NCI-H748 (cell line): ENCODE measurements around the gene MAP3K5.
"Not testable (repeated sequence)": the region's sequence is repeated elsewhere in the genome, so short reads cannot be mapped to it uniquely, and the experiment has no call there.

Source experiments
- DNase-seq: peaks from one replicate; lab custom pipeline; 2025; ENCODE audit not compliant: unreplicated experiment; lab: John Stamatoyannopoulos, UW

The MAP3K5 gene

DNA sequence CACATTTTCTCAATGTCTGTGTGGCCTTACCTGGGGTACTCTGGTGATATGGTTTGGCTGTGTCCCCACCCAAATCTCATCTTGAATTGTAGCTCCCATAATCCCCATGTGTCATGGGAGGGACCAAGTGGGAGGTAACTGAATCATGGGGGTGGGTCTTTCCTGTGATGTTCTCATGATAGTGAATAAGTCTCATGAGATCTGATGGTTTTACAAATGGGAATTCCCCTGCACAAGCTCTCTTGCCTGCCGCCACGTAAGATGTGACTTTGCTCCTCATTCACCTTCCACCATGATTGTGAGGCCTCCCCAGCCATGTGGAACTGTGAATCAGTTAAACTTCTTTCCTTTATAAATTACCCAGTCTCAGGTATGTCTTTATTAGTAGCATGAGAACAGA, 201.4 kb downstream of the MAP3K5 start:
- not testable (repeated sequence) for DNase-seq

DNA sequence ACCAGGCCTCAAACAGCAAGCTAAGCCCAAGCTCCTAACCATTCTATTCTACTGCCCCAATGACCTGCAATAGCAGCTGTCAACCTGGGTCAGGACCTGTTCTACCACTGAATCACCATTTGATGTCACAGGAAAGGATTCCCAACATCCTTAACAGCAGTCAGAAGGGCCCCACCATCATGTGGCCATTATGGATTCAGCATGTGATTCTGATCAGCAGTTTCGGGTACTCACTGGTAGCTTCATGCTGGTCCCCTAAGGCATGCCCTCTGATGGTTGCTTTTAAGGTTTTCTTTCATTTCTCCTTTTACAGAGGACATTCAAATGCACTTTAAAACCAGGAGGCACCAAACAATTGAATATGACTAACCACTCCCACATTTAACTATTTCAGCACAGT, 204.8 kb downstream of the MAP3K5 start:
- no peak for DNase-seq

DNA sequence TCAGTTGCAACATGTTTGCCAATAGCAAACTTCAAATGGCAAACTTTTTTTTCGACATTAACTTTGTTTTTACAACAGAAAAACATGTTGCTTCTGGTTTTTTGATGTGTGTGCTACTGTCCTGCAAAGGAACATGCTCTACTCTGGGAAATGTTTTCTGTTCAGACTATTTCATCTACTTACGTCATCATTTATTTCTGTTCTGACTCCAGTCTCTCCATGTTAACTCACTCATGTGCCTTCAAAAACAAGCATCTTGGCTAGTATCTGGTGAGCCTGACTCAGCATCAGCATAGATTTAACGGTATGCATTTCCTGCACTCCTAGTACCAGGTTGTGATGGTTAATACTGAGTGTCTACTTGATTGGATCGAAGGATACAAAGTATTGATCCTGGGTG, 206.0 kb downstream of the MAP3K5 start:
- DNase-seq, result no peak

DNA sequence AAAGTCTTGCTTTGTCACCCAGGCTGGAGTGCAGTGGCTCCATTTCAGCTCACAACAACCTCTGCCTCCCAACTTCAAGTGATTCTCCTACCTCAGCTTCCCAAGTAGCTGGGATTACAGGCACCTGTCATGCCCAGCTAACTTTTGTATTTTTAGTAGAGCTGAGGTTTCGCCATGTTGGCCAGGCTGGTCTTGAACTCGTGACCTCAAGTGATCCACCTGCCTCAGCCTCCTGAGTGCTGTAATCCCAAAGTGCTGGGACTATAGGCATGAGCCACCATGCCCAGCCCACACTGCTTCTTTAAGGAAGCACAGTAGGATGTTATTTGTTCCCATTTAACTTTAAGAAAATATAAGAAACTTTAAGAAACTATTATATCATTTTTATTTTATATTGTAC, 206.8 kb downstream of the MAP3K5 start:
- not testable (repeated sequence) for DNase-seq

DNA sequence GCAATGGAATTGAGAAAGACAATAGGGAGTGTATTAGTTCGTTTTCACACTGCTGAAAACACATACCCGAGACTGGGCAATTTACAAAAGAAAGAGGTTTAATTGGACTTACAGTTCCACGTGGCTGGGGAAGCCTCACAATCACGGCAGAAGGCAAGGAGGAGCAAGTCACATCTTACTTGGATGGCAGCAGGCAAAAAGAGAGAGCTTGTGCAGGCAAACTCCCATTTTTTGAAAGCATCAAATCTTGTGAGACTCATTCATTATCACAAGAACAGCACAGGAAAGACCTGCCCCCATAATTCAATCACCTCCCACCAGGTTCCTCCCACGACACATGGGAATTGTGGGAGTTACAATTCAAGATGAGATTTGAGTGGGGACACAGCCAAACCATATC, 208.0 kb downstream of the MAP3K5 start:
- not testable (repeated sequence) for DNase-seq

DNA sequence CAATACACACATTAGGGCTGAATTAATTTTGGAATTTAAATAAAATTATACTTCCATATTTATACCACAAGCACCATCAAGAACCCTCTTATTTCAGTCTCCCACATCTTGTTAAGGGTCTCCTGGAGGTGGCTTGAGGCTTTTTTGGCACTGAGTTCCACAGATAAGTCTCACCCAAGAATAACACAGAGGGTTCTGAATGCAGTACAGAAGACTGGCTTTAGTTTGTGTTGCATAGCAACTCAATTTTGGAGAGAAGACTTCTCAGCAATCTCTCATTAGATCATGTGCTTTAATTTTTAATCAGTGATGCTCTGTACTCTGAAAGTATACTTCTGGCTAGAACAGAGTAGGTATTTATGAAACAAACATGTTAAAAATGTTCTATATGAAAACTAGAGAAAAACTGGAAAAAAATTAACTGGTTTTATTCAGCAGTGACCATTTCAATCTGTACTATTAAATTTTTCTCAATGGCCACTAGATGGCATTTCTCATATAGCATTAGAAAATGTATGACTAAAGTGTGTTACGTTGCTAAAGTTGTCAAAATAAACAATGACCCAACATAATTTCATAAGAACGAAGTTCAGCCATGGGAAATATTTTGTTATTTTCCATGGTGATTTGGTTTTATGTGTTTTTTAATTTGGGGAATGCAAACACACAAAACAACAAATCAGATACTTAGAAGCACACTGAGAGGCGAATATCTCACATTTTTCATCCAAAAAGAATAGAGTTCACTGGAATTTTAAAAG, 209.4 kb downstream of the MAP3K5 start:
- peak; percentile 45 for DNase-seq

DNA sequence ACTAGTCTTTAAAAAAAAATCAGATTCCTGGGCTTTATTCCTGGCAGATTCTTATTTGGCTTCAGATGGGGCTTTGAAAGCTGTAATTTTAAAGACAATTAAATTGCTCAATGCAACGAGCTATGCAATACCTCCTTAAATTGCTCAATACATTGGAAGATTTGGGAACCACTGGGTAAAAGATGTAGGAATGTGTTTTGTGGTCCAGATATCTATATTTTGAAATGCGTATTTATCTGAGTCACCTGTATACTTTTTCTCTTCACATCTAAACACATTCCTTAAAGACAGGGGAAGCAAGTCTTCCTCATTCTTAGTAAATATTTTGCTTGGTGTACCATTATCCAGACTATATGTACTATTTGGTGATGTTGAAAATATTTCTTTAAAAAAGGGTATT, 212.5 kb downstream of the MAP3K5 start:
- no peak for DNase-seq

DNA sequence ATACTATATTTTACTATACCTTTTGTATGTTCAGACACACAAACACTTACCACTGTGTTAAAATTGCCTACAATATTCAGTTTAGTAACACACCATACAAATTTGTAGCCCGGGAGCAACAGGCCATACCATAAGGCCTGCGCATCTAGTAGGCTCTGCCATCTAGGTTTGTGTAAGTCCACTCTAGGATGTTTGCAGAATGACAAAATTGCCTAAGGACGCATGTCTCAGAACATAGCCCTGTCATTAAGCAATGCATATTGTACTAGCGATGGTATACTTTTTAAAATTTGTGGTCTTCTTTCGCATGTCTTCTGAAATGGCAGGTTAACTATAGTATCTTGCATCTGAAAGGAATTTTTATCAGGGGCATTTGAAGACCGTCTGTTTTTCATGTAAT, 215.5 kb downstream of the MAP3K5 start:
- DNase-seq, result no peak

DNA sequence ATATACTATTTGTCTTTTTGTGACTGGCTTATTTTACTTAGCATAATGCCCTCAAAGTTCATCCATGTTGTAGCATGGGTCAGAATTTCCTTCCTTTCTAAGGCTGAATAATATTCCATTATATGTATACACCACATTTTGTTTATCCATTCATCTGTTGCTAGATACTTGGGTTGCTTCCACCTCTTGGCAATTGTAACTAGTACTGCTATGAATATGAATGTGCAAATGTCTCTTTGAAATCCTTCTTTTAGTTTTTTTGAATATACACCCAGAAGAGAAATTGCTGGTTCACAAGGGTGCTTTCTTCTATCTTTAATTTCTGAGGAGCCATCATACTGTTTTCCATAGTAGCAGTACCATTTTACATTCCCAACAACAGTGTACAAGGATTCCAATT, 220.8 kb downstream of the MAP3K5 start:
- DNase-seq, result no peak

DNA sequence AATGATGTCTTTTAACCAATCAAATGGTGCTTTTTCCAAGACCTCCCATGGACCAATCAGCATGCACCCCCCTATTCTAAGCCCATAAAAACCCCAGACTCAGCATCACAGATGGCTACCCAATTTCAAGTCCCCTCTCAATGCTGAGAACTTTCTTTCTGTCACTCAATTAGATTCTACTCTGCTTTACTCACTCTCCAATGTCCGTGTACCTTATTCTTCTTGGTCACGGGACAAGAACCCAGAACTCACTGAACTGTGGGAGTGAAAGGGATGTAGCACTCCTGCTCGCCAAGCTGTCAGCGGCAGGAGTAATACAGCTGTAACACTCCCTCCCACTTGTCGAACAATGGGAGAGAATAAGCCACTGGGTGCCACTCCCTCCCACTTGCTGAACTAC, 221.2 kb downstream of the MAP3K5 start:
- DNase-seq, result no peak

DNA sequence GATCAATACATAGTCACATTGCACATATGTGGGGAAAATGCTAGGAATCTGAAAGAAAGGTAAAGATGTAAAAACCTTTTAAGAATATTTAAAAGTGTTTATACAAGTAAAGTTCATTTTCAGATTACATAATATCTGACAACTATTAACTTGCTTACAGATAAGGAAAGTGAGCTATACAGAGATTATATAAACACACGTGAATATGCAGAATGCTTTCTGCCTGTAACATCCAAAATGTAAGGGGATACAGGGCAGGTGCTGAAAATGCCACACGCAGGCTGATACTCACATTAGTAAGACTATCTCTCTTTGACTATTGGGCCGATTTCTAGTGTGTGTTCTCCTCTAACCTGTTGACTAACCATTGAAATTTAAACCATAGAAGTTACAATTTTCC, 224.1 kb downstream of the MAP3K5 start:
- no peak for DNase-seq

DNA sequence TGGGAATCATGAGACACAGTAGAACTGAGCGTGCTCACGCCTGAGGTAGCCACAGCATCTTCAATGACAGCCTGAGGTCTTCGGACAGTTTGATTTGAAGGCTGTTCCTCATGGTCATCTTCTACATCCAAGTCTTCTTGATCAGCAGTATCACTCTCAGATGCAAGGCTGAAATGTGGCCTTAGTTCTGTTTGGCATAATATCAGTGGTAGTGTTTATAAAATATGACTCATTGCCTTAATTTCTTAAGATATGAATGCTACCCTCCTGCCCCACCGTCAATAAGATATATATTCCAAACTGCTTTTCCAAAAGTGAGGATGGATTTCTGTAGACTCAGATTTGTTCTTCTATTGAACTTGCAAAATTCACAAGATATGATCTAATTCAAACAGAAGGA, 224.6 kb downstream of the MAP3K5 start:
- DNase-seq, result no peak

DNA sequence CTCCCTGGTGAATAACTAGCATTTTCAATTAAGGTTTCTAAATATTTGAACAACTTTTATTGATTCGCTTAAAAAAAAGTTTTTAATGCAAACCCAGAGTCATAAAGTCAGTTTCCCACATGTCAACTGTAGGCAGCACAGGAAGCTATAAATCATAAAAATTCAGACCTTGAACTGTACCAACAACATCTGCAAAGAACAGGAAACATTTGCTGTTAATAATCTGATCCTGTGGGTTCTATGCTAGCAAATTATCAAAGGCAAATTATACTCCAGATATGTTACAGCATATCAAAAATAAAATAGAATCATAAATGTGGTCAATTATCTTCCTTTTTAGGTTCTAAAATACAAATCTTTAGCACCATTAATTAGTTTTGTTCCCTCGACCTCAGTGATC, 225.4 kb downstream of the MAP3K5 start:
- no peak for DNase-seq

DNA sequence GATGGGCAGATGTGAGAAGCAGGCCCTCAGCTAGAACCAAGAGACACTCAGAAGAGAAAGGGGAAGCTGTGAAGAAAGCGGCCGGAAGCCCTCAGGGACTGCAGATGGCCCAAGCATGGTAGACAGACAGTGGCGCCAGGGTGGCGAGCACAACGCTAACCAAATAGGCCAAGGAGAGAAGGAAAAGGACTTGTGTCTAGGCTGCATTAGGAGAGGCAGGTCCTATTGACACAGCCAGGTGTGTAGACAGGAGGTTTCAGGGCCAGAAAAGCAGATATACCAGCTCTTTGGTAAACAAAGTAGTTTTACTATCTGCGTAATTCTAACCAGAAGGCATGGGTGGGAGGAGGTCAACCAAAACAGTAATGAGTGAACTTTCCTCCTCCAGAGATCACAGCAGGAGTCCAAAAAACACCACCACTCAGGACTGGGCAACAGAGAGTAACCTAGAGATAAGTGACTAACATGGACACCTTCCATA, 226.2 kb downstream of the MAP3K5 start:
- peak; percentile 22 for DNase-seq

DNA sequence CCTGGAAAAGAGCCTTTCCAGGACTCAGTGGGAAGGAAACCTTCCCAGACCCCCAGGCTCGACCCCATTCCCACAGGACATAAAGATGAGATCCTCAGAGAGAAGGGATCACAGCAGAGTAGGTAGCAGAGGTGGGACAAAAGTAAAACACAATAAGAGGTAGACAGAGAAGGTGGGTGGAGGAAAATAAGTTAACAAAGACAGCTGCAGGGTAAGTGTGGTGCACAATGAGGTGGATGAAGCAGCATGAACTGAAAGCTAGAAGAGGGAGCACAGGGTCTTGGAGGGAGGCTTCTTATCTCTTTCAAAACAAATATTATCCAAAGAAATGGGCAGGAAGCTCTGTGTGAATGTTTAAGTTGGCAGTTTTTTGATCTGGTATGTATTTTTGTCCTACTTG, 228.1 kb downstream of the MAP3K5 start:
- DNase-seq, result no peak

DNA sequence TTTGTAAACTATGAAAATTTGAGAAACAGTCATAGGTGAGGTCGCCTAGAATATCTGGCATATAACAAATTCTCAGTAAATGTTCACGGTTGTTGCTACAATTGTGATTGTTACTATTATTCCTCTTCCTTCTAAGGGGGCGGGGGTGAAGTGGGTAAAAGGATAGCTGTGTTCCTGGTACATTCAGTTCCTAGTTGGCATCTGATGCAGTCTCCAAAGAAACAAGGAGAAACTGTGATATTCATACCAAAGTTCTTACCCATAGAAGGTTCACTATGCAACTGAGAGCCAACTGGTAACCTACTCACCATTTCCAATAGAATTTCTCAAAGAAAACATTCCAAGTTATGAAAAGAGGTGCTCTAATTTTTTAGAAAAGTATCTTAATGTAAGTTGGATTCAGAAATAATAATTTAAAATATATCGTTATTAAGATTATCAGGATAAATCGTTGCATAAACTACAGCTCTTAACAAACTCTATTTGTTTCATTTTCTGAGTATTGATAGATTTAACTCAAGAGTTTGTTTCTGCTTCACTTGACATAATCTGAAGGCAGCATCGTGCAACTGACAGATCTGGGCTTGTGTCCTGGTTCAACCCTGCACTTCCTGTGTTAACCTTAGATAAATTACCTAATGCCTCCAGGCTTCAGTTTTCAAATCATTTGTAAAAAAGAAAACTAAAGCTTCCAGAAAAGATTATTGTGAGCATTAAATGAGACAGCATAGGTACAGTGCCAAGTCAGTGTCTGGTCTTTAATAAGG, 228.7 kb downstream of the MAP3K5 start:
- DNase-seq, result no peak

DNA sequence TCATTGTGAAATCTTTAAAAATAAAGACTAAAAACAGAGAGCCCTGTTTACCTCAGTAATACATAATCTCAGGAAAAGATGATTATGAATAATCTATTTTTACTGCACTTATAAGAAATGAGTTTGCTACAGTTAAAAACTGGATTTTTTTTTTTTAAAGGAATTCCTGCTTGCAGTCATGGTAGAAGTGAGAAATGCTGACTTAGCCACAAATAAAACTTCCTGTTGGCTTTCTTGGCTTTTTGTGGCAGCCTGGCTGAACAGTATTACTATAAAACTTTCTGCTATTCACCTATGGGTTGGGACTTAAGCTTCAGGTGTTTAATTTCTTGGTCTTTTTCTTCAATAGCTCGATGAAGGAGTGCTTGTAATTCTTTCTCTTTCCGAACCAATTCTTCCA, 230.1 kb downstream of the MAP3K5 start:
- DNase-seq, result no peak

DNA sequence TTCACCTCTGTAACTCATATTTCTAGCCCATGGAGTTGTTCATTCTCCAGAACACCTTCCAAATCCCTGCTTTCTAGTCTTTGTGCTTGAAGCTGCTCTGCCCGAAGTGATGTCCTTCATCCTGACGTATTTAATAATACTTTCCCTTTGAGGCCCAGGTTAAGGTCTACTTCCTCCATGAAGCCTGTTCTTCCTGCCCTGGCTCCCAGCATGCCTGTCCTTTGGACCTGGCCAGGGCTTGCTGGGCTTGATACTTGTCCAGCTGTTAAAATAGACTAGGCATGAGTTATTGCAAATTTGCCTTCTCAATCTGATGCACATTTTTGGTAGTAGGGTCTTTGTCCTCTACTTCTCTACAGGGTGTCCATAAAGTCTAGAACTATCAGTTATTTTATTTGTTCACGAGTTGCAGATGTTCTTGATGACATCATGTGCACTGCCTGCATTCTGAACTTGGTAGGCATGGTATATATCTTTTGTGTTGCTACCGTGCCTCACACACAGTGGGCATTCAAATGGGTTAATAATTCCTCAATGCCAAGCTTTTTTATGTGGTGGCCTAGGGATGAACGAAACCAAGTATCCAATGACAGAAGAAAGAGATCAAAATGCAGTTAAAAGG, 239.0 kb downstream of the MAP3K5 start:
- DNase-seq, result no peak

DNA sequence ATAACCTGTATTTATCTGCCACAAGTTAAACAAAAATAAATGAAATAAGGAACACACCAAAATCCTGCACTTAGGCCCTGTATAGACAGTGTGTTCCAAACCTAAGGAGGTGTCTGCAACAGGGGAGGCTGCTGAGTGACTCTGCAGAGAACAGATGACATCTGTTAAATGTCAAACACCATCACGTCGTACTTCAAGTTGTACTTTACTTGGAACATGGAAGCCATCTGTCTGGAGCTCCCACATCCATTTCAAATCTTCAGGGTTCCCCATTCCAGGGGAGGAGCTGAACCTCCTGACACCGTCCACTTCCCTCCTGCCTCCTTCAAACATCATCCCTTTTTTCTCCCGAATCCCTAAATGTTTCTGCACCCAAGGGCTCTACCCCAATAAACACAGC, 240.2 kb downstream of the MAP3K5 start:
- DNase-seq, result no peak

DNA sequence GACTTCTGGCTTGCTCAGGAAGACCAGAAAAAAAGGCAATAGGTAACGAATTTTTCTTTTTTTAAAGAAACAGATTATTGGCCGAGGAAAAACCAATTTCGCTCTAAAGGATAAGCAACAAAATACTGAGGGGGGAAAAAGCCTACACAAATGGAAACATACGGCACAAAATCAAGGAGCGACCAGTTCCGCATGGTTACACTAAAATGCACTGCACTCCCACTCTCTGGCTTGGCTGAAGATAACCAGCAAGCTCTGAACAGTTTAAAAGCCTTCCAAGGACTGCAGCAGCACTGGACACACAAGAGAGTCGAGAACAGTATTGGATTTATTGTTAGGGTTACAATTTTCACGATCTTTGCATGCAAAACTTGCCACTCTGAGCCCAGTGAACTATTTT, 241.2 kb downstream of the MAP3K5 start:
- peak; percentile 19 for DNase-seq

DNA sequence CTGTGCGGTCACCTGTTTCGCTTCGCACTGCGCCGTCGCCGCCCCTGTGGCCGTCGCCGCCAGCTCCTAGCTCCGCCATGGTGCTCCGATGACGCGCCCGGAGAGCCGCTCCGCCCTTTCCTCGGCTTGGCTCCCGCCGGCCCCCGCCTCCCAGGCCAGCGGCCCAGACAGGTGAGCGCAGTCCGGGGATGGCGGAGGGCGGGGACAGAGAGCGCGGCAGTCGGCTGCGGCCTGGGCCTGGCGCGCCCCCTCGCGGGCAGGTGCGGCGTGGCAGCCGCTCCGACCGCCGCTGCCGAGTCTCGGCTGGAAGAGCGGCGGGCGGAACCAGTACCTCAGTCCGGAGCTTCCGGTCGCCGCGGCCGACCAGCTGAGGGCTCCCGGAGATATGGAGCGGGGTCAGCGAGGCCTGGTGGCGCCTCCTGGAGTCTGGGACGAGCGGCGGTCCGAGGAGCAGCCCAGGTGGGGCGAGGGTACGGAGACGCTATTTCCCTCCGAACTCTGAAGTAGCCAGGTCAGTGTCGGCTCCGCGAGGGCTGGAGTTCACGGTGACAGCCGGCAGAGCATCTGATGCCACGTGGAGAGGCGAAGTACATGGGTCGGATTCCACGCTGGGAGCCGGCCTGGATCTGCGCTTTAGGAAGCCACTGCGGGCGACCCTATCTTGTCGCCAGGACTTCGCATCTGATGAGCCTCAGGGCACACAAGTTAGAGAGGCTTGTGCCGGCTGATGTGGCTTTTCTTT, 241.8 kb downstream of the MAP3K5 start, which contains the start of gene MAP7:
Gene MAP7 (minus strand): TSS at position 93 of the 742 bp plus-strand sequence. CDS start 14 bp downstream, at position 79.
- peak; percentile 93 for DNase-seq
